Keratinocyte (primary cell): ENCODE results near the gene PIM3. TPM values are rescaled to one million over a fixed set of nuclear protein-coding genes. Genes with fewer than 3 reads are reported as not detected.
"Not testable (repeated sequence)": the region's sequence is repeated elsewhere in the genome, so short reads cannot be mapped to it uniquely, and the experiment has no call there.

Experiments used
- DNase-seq: peaks from one replicate; pipeline ENCODE4 v3.0.0-alpha.2; 2011; ENCODE audit warnings: low read depth, missing footprints, low spot score
- FAIRE-seq: peaks from 2 replicates; lab custom pipeline; 2011; peaks lifted over from hg19 to GRCh38; lab: Jason Lieb, UNC
- H2AFZ ChIP-seq: 2 replicates; pipeline ENCODE4 v1.6.0; 2012; ENCODE audit warnings: low read length, control low read depth, inconsistent platforms; ENCODE audit not compliant: control insufficient read depth
- H3K27ac ChIP-seq: 2 replicates; pipeline ENCODE4 v1.5.1; 2011; ENCODE audit warnings: low read length; ENCODE audit not compliant: control insufficient read depth, insufficient read depth
- H3K27me3 ChIP-seq: 3 replicates; pipeline ENCODE4 v1.6.0; 2011; ENCODE audit warnings: low read length; ENCODE audit not compliant: control insufficient read depth, insufficient read depth; ENCODE audit errors: extremely low read depth
- H3K36me3 ChIP-seq, 2 experiments: 2 replicates in 1 of 2; 3 replicates in 1 of 2; pipeline ENCODE4 v1.5.1; 2011; ENCODE audit warnings: low read length in 2 of 2, mild to moderate bottlenecking in 1 of 2; ENCODE audit not compliant: control insufficient read depth in 2 of 2, insufficient read depth in 2 of 2; ENCODE audit errors: extremely low read depth in 1 of 2
- H3K4me1 ChIP-seq: 3 replicates; pipeline ENCODE4 v1.5.1; 2011; ENCODE audit warnings: low read length; ENCODE audit not compliant: control insufficient read depth, insufficient read depth; ENCODE audit errors: extremely low read depth
- H3K4me2 ChIP-seq: 3 replicates; pipeline ENCODE4 v1.6.0; 2011; ENCODE audit warnings: low read depth, low read length; ENCODE audit not compliant: control insufficient read depth, insufficient read depth; ENCODE audit errors: extremely low read depth
- H3K4me3 ChIP-seq, 3 experiments: fragments of 200-600 bp in 1 of 3; sonication (generic) in 1 of 3; 2 replicates in 2 of 3; 3 replicates in 1 of 3; pipeline ENCODE4 v1.5.1; 2011 to 2016; ENCODE audit warnings: low read length in 3 of 3, mild to moderate bottlenecking in 3 of 3, control low read depth in 2 of 3, inconsistent platforms in 1 of 3, low read depth in 1 of 3, mixed read lengths in 1 of 3, mixed run types in 1 of 3, moderate library complexity in 1 of 3; ENCODE audit not compliant: control insufficient read depth in 2 of 3, insufficient read depth in 2 of 3; ENCODE audit errors: extremely low read depth in 1 of 3
- H3K79me2 ChIP-seq: 2 replicates; pipeline ENCODE4 v1.6.0; 2012; ENCODE audit warnings: low read length; ENCODE audit not compliant: control insufficient read depth, insufficient read depth
- H3K9ac ChIP-seq: 3 replicates; pipeline ENCODE4 v1.6.0; 2011; ENCODE audit warnings: low read length; ENCODE audit not compliant: control insufficient read depth, insufficient read depth; ENCODE audit errors: extremely low read depth
- H3K9me1 ChIP-seq: 3 replicates; pipeline ENCODE4 v1.6.0; 2011; ENCODE audit warnings: low read length; ENCODE audit not compliant: control insufficient read depth, insufficient read depth; ENCODE audit errors: extremely low read depth
- H3K9me3 ChIP-seq: 2 replicates; pipeline ENCODE4 v1.5.1; 2012; ENCODE audit warnings: low read depth, low read length; ENCODE audit not compliant: control insufficient read depth
- H4K20me1 ChIP-seq: 3 replicates; pipeline ENCODE4 v1.6.0; 2011; ENCODE audit warnings: low read length; ENCODE audit not compliant: control insufficient read depth, insufficient read depth; ENCODE audit errors: extremely low read depth
- EZH2 ChIP-seq: IDR thresholded peaks from one replicate; pipeline ENCODE4 v1.6.1; 2012; ENCODE audit warnings: inconsistent platforms, mild to moderate bottlenecking, low read length, moderate library complexity
- dilution Hi-C: fragments of 300-500 bp; cut with MboI; formaldehyde crosslinking; loops from one replicate; pipeline ENCODE4 v1.7.0; 2020; ENCODE audit warnings: low sequenced_read_pairs; ENCODE audit not compliant: extremely low pct_ligation_motif_present
- polyA plus RNA-seq, 5 experiments: library from polyadenylated mRNA; depleted of rRNA in 3 of 5; stranded (reverse) in 3 of 5; stranded (forward) in 1 of 5; unstranded in 1 of 5; fragments of >200 nt; gene quantifications; 1 replicate in 1 of 5; 2 replicates in 3 of 5; 3 replicates in 1 of 5; pipeline versions ENCODE4 v1.2.1 to v1.2.3, GENCODE V29; 2011 to 2012; ENCODE audit warnings: missing spikeins in 2 of 5, low read depth in 1 of 5, low replicate concordance in 1 of 5
- TF ChIP-seq, protein P1 (sequence below), 3 experiments: IDR thresholded peaks in 1 of 3; conservative IDR thresholded peaks in 1 of 3; optimal IDR thresholded peaks in 1 of 3; 2 replicates in 2 of 3; 3 replicates in 1 of 3; pipeline versions ENCODE3 to v1.5.1; 2011; ENCODE audit warnings: low read length in 3 of 3, mild to moderate bottlenecking in 3 of 3, moderate library complexity in 2 of 3, control low read depth in 1 of 3, inconsistent platforms in 1 of 3; ENCODE audit not compliant: insufficient read depth in 2 of 3; ENCODE audit errors: extremely low read depth in 1 of 3

Gene PIM3
- polyA plus RNA-seq, 1 donor (not counting 4 experiments of a cell fraction or from before 2014, with no cell fraction given): 3.4 TPM

DNA sequence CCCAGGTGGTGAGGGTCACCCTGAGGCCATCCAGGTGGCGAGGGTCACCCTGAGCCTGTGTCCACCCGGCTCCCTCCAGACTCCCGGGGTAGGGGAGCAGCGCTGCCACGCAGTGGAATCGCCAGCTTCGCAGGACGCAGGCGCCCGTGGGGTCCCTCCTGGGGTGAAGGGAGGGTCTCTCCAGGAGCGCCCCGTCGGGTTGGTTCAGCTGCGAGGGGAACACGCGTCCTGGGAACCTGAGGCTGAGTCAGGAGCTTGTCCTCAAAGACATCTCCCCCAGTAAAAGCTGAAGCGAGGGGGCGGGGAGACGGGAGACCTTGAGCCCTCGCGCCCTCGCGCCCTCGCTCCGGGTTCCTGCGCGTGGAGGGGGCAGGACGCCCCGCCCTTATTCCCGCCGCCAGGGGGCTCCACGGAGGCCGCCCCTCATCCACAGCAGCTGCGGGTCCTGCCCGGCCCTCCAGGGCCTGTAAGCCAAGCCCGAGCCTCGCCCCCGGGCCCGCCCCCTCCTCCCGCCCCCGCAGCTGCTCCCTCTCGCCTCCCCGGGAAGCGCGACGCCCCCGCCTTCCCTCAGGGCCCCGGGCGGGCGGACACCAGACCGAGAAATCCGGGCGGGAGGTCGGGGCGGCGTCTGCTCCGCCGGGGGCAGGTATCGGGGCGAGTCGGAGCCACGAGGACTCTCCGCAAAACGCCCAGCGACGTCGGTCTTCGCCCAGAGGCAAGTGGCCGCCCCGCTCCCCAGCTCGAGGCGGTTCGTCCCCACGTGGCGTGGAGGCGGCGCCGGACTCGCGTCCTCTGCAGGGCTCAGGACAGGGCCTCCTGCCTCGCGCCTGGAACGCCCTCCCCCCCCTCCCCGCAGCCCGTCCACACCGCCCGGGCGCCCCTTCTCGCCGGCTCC is 22.8 kb downstream of the PIM3 start:
- no peaks in the 10 kb centered on the region for H4K20me1 ChIP-seq
- H3K9me1 ChIP-seq: no peaks in the 10 kb centered on the region
- H3K4me2 ChIP-seq: no peak overlapping the region
- no peak overlapping the region for H2AFZ ChIP-seq
- H3K4me1 ChIP-seq: no peaks in the 10 kb centered on the region
- H3K27ac ChIP-seq: no peak overlapping the region
- TF ChIP-seq, protein P1, sequence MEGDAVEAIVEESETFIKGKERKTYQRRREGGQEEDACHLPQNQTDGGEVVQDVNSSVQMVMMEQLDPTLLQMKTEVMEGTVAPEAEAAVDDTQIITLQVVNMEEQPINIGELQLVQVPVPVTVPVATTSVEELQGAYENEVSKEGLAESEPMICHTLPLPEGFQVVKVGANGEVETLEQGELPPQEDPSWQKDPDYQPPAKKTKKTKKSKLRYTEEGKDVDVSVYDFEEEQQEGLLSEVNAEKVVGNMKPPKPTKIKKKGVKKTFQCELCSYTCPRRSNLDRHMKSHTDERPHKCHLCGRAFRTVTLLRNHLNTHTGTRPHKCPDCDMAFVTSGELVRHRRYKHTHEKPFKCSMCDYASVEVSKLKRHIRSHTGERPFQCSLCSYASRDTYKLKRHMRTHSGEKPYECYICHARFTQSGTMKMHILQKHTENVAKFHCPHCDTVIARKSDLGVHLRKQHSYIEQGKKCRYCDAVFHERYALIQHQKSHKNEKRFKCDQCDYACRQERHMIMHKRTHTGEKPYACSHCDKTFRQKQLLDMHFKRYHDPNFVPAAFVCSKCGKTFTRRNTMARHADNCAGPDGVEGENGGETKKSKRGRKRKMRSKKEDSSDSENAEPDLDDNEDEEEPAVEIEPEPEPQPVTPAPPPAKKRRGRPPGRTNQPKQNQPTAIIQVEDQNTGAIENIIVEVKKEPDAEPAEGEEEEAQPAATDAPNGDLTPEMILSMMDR (optimal IDR thresholded peaks at IDR 0.05 in 1 of 3, IDR thresholded peaks at IDR 0.05 in 1 of 3, conservative IDR thresholded peaks at IDR 0.05 in 1 of 3; ENCODE audit: extremely low read depth in 1 of 3, insufficient read depth in 2 of 3, low read length in 3 of 3): peak in 2 of 3 experiments; percentile 22 to 38
- TF ChIP-seq EZH2: peak; percentile 66
- peaks cover 26% of the 10 kb centered on the region for H3K27me3 ChIP-seq
- H3K9me3 ChIP-seq: no peaks in the 10 kb centered on the region
- no peaks in the 10 kb centered on the region for H3K36me3 ChIP-seq
- no peak for DNase-seq
- H3K4me3 ChIP-seq: no peak overlapping the region
- FAIRE-seq: no peak
- no peak overlapping the region for H3K9ac ChIP-seq
- dilution Hi-C loops: no loop called here
- no peaks in the 10 kb centered on the region for H3K79me2 ChIP-seq

DNA sequence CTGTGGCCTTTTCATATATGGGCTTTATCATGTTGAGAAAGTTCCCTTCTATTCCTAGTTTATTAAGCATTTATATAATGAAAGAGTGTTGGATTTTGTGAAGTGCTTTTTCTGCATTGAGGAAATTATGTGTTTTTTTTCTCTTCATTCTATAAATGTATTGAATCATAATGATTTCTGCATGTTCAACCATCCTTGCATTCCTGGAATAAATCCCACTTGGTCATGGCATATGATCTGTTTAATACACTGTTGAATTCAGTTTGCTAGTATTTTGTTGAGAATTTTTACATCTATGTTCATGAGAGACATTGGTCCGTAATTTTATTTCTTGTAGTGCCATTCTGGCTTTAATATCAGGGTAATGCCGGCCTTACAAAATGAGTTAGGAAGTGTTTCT is 25.8 kb downstream of the PIM3 start:
- H2AFZ ChIP-seq: no peak overlapping the region
- H3K4me2 ChIP-seq: no peak overlapping the region
- H3K9me1 ChIP-seq: no peaks in the 10 kb centered on the region
- TF ChIP-seq, protein P1 (optimal IDR thresholded peaks at IDR 0.05 in 1 of 3, IDR thresholded peaks at IDR 0.05 in 1 of 3, conservative IDR thresholded peaks at IDR 0.05 in 1 of 3; ENCODE audit: extremely low read depth in 1 of 3, insufficient read depth in 2 of 3, low read length in 3 of 3): no peak
- TF ChIP-seq EZH2: no peak
- no peaks in the 10 kb centered on the region for H3K4me1 ChIP-seq
- FAIRE-seq (no peak), DNase-seq (no peak)
- no peak overlapping the region for H3K9ac ChIP-seq
- H3K79me2 ChIP-seq: no peaks in the 10 kb centered on the region
- dilution Hi-C loops: no loop called here
- H3K27ac ChIP-seq: no peak overlapping the region
- peaks cover 29% of the 10 kb centered on the region for H3K27me3 ChIP-seq
- H4K20me1 ChIP-seq: no peaks in the 10 kb centered on the region
- no peaks in the 10 kb centered on the region for H3K36me3 ChIP-seq
- H3K9me3 ChIP-seq: no peaks in the 10 kb centered on the region
- H3K4me3 ChIP-seq: no peak overlapping the region

DNA sequence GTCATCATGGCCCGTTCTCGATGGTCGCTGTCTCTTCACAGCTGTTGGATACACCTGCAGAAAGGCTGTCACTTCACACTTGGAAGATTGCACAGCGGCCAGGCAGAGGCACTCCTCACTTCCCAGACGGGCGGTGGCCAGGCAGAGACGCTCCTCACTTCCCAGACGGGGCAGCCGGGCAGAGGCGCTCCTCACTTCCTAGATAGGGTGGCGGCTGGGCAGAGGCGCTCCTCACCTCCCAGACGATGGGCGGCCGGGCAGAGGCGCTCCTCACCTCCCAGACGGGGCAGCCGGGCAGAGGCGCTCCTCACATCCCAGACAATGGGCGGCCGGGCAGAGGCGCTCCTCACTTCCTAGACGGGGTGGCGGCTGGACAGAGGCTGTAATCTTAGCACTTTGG is 29.3 kb downstream of the PIM3 start:
- H4K20me1 ChIP-seq, FAIRE-seq, DNase-seq, H3K79me2 ChIP-seq, H2AFZ ChIP-seq, H3K36me3 ChIP-seq, H3K4me2 ChIP-seq, H3K9me1 ChIP-seq, H3K9ac ChIP-seq, dilution Hi-C loops, H3K9me3 ChIP-seq, H3K4me1 ChIP-seq, H3K4me3 ChIP-seq, H3K27ac ChIP-seq, H3K27me3 ChIP-seq: not testable (repeated sequence)
